HepG2 (cell line): ENCODE data around the gene POGK. TPM values are rescaled to one million over a fixed set of nuclear protein-coding genes. Genes with fewer than 3 reads are reported as not detected.

Experiments used
- GPN1 ChIP-seq: sonication (generic); formaldehyde crosslinking; IDR thresholded peaks from 2 replicates; pipeline ENCODE4 v1.5.1; 2020; ENCODE audit warnings: missing genetic modification reagents, borderline replicate concordance
- KLF11 ChIP-seq: IDR thresholded peaks from 2 replicates; pipeline ENCODE4 v1.6.1; 2016; ENCODE audit warnings: missing compliant biosample characterization
- NAIF1 ChIP-seq: sonication (generic); formaldehyde crosslinking; IDR thresholded peaks from 2 replicates; pipeline ENCODE4 v1.5.0; 2020; ENCODE audit warnings: mild to moderate bottlenecking, missing genetic modification reagents, borderline replicate concordance
- NBN ChIP-seq: fragments of 450-650 bp; conservative IDR thresholded peaks from 2 replicates; pipeline ENCODE4 v1.6.1; 2017
- RCOR2 ChIP-seq: IDR thresholded peaks from 2 replicates; pipeline ENCODE4 v1.6.1; 2016; ENCODE audit warnings: missing biosample characterization, missing genetic modification reagents
- TRIM24 ChIP-seq: sonication (generic); formaldehyde crosslinking; IDR thresholded peaks from 2 replicates; pipeline ENCODE4 v1.8.0; 2022; ENCODE audit warnings: mild to moderate bottlenecking, missing genetic modification reagents
- U2AF2 ChIP-seq: fragments of 200-400 bp; formaldehyde crosslinking; IDR thresholded peaks from 2 replicates; pipeline ENCODE4 v1.6.1; 2017; ENCODE audit warnings: low read depth, mild to moderate bottlenecking, low read length
- ZEB1 ChIP-seq: IDR thresholded peaks from 2 replicates; pipeline ENCODE4 v1.6.1; 2012; ENCODE audit warnings: mild to moderate bottlenecking, low read depth, inconsistent platforms; ENCODE audit not compliant: insufficient replicate concordance
- ZFP36 ChIP-seq: fragments of 150-350 bp; IDR thresholded peaks from 2 replicates; pipeline ENCODE4 v1.6.1; 2018; ENCODE audit warnings: borderline replicate concordance, low read length, low read depth; ENCODE audit not compliant: partially characterized antibody
- ZFP90 ChIP-seq: sonication (generic); formaldehyde crosslinking; IDR thresholded peaks from 2 replicates; pipeline ENCODE4 v1.8.0; 2022; ENCODE audit warnings: missing genetic modification reagents, mild to moderate bottlenecking, inconsistent platforms, borderline replicate concordance
- ZNF12 ChIP-seq: sonication (generic); formaldehyde crosslinking; IDR thresholded peaks from 2 replicates; pipeline ENCODE4 v1.5.0; 2020; ENCODE audit warnings: missing genetic modification reagents
- ZNF138 ChIP-seq: sonication (generic); formaldehyde crosslinking; IDR thresholded peaks from 2 replicates; pipeline ENCODE4 v1.5.0; 2020; ENCODE audit warnings: mild to moderate bottlenecking, low read depth, missing genetic modification reagents
- ZNF256 ChIP-seq: sonication (generic); formaldehyde crosslinking; conservative IDR thresholded peaks from 2 replicates; pipeline ENCODE4 v1.4.0; 2020; ENCODE audit warnings: missing genetic modification reagents
- ZNF274 ChIP-seq: sonication (generic); formaldehyde crosslinking; IDR thresholded peaks from 2 replicates; pipeline ENCODE4 v1.5.1; 2020; ENCODE audit warnings: mild to moderate bottlenecking, missing genetic modification reagents
- ZNF292 ChIP-seq: sonication (generic); formaldehyde crosslinking; IDR thresholded peaks from 2 replicates; pipeline ENCODE4 v1.8.1; 2022; ENCODE audit warnings: mild to moderate bottlenecking, low read depth, missing genetic modification reagents, borderline replicate concordance
- ZNF670 ChIP-seq: sonication (generic); formaldehyde crosslinking; IDR thresholded peaks from 2 replicates; pipeline ENCODE4 v1.8.0; 2022; ENCODE audit warnings: mild to moderate bottlenecking, missing genetic modification reagents, borderline replicate concordance
- polyA plus RNA-seq, 8 experiments: library from polyadenylated mRNA; depleted of rRNA in 3 of 8; stranded (reverse) in 7 of 8; unstranded in 1 of 8; fragments of >200 nt; fragmentation: Illumina TruSeq in 4 of 8; extraction: Trizol in 4 of 8; gene quantifications; 2 replicates each; pipeline versions ENCODE4 v1.2.1 to v1.2.3, GENCODE V29; 2011 to 2016; ENCODE audit warnings: low read depth in 4 of 8, missing spikeins in 1 of 8, mixed read lengths in 1 of 8; ENCODE audit not compliant: insufficient read depth in 1 of 8
- total RNA-seq, 5 experiments: library from RNA; depleted of rRNA; stranded (reverse); fragments of >200 nt; fragmentation: Illumina TruSeq; extraction: Trizol; gene quantifications; 2 replicates each; pipeline ENCODE4 v1.2.3, GENCODE V29; 2016; ENCODE audit warnings: low read depth in 1 of 5
- TF ChIP-seq, protein P1 (sequence below): sonication (generic); formaldehyde crosslinking; conservative IDR thresholded peaks from 2 replicates; pipeline ENCODE4 v1.5.0; 2020; ENCODE audit warnings: missing genetic modification reagents
- TF ChIP-seq, protein P2 (sequence below), 2 experiments: fragments of 450-650 bp in 1 of 2; sonication (generic) in 1 of 2; formaldehyde crosslinking; IDR thresholded peaks; 2 replicates each; pipeline versions ENCODE4 v1.5.0 to v1.8.0; 2020 to 2022; ENCODE audit warnings: mild to moderate bottlenecking in 1 of 2, missing genetic modification reagents in 1 of 2
- TF ChIP-seq, protein P3 (sequence below): sonication (generic); formaldehyde crosslinking; IDR thresholded peaks from 2 replicates; pipeline ENCODE4 v1.8.1; 2023; ENCODE audit warnings: mild to moderate bottlenecking, missing genetic modification reagents
- TF ChIP-seq, protein P4 (sequence below): sonication (generic); formaldehyde crosslinking; IDR thresholded peaks from 2 replicates; pipeline ENCODE4 v1.5.1; 2020; ENCODE audit warnings: missing genetic modification reagents, mild to moderate bottlenecking, borderline replicate concordance
- TF ChIP-seq, protein P5 (sequence below): sonication (generic); formaldehyde crosslinking; IDR thresholded peaks from 2 replicates; pipeline ENCODE4 v1.8.0; 2023; ENCODE audit warnings: mild to moderate bottlenecking, missing genetic modification reagents

POGK gene
- total and polyA plus RNA-seq, 2 of the 13 experiments (the other 11 are each of a cell fraction or from before 2014, with no cell fraction given): 4.8 to 16.2 TPM

DNA sequence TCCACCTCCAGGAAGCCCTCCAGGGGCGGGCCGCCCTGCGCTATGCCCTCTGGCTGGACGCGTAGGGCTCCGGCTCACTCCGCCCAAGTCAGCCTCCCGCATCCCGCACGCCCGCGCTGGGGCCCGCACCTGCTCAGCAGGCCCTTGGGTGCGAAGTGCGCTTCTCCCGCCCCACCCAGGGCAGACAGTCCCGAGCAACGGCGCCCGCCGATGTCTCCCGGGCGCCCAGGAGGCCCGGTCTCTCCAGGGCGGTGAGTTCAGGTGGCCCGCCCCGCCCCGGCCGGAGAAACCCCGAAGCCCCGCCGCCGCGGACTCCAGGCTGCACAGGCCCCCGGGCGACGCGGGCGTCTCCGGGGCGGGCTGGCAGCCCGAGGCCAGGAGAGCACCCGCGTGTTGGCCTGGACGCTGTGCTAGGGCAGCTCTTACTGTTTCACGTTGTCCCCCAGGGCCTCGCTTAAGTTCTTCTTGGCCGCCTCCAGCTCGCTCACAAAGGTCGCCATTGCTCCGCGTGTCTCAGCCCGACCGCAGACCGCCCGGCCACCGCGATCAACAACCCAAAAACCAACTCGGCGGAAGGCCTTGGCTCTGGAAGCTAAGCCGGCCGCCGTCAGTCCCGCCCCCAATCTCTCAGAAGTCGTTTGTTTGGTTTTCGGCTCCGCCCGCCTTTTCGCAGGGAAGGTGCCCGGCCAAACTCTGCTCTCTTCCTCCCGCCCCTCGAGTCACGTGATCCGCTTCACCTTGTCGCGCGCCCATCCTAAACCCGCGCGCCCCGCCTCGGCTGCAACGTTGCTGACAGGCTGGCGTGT, 36.7 kb downstream of the POGK start, which contains the start of gene TADA1 (continued):
- TF ChIP-seq, protein P1, sequence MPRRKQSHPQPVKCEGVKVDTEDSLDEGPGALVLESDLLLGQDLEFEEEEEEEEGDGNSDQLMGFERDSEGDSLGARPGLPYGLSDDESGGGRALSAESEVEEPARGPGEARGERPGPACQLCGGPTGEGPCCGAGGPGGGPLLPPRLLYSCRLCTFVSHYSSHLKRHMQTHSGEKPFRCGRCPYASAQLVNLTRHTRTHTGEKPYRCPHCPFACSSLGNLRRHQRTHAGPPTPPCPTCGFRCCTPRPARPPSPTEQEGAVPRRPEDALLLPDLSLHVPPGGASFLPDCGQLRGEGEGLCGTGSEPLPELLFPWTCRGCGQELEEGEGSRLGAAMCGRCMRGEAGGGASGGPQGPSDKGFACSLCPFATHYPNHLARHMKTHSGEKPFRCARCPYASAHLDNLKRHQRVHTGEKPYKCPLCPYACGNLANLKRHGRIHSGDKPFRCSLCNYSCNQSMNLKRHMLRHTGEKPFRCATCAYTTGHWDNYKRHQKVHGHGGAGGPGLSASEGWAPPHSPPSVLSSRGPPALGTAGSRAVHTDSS (CRISPR knock-in tag): no peak
- TF ChIP-seq RCOR2 (CRISPR knock-in tag) (0 out of 2 replicates have a peak, but pooled peaks have one; percentile 23), TRIM24 (CRISPR knock-in tag) (no peak), ZNF12 (CRISPR knock-in tag) (0 out of 2 replicates have a peak, but pooled peaks have one; percentile 6), KLF11 (CRISPR knock-in tag) (peak; percentile 70; the same call in 1 of the 2 replicates), NBN (no peak), ZNF256 (no peak), ZNF670 (CRISPR knock-in tag) (peak; percentile 69; the same call in 1 of the 2 replicates), GPN1 (CRISPR knock-in tag) (no peak), ZFP90 (CRISPR knock-in tag) (0 out of 2 replicates have a peak, but pooled peaks have one; percentile 7), NAIF1 (CRISPR knock-in tag) (no peak), ZNF274 (CRISPR knock-in tag) (no peak), ZFP36 (peak; percentile 99), ZNF292 (CRISPR knock-in tag) (peak; percentile 92), U2AF2 (0 out of 2 replicates have a peak, but pooled peaks have one; percentile 64), ZNF138 (CRISPR knock-in tag) (no peak; the same call in 1 of the 2 replicates), ZEB1 (no peak)
- TF ChIP-seq, protein P2, sequence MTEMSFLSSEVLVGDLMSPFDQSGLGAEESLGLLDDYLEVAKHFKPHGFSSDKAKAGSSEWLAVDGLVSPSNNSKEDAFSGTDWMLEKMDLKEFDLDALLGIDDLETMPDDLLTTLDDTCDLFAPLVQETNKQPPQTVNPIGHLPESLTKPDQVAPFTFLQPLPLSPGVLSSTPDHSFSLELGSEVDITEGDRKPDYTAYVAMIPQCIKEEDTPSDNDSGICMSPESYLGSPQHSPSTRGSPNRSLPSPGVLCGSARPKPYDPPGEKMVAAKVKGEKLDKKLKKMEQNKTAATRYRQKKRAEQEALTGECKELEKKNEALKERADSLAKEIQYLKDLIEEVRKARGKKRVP (CRISPR knock-in tag; IDR thresholded peaks at IDR 0.05): peak in 1 of 2 experiments; percentile 48; a peak in 1 of 4 replicates
- TF ChIP-seq, protein P3, sequence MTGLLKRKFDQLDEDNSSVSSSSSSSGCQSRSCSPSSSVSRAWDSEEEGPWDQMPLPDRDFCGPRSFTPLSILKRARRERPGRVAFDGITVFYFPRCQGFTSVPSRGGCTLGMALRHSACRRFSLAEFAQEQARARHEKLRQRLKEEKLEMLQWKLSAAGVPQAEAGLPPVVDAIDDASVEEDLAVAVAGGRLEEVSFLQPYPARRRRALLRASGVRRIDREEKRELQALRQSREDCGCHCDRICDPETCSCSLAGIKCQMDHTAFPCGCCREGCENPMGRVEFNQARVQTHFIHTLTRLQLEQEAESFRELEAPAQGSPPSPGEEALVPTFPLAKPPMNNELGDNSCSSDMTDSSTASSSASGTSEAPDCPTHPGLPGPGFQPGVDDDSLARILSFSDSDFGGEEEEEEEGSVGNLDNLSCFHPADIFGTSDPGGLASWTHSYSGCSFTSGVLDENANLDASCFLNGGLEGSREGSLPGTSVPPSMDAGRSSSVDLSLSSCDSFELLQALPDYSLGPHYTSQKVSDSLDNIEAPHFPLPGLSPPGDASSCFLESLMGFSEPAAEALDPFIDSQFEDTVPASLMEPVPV: 0 out of 2 replicates have a peak, but pooled peaks have one; percentile 38
- TF ChIP-seq, protein P4, sequence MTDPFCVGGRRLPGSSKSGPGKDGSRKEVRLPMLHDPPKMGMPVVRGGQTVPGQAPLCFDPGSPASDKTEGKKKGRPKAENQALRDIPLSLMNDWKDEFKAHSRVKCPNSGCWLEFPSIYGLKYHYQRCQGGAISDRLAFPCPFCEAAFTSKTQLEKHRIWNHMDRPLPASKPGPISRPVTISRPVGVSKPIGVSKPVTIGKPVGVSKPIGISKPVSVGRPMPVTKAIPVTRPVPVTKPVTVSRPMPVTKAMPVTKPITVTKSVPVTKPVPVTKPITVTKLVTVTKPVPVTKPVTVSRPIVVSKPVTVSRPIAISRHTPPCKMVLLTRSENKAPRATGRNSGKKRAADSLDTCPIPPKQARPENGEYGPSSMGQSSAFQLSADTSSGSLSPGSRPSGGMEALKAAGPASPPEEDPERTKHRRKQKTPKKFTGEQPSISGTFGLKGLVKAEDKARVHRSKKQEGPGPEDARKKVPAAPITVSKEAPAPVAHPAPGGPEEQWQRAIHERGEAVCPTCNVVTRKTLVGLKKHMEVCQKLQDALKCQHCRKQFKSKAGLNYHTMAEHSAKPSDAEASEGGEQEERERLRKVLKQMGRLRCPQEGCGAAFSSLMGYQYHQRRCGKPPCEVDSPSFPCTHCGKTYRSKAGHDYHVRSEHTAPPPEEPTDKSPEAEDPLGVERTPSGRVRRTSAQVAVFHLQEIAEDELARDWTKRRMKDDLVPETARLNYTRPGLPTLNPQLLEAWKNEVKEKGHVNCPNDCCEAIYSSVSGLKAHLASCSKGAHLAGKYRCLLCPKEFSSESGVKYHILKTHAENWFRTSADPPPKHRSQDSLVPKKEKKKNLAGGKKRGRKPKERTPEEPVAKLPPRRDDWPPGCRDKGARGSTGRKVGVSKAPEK (CRISPR knock-in tag): no peak
- TF ChIP-seq, protein P5, sequence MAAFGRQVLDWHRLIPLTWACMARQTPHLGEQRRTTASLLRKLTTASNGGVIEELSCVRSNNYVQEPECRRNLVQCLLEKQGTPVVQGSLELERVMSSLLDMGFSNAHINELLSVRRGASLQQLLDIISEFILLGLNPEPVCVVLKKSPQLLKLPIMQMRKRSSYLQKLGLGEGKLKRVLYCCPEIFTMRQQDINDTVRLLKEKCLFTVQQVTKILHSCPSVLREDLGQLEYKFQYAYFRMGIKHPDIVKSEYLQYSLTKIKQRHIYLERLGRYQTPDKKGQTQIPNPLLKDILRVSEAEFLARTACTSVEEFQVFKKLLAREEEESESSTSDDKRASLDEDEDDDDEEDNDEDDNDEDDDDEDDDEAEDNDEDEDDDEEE (CRISPR knock-in tag): no peak
